Activated CD4-positive, alpha-beta T cell treated with anti-CD3 and anti-CD28 coated beads, Interleukin-2, amount 10 ng/mL, durations not matched to agents 24 days and 14 days (primary cell): Measurements from ENCODE around the gene CHD5. TPM values are rescaled to one million over a fixed set of nuclear protein-coding genes. Genes with fewer than 3 reads are reported as not detected.

Source experiments
- DNase-seq: peaks from one replicate; pipeline ENCODE4 v3.0.0; 2022
- H3K27ac Mint-ChIP-seq: one replicate; pipeline ENCODE4 v1.8.0; 2022; ENCODE audit warnings: mild to moderate bottlenecking, mixed read lengths
- H3K27me3 Mint-ChIP-seq: one replicate; pipeline ENCODE4 v1.8.0; 2022; ENCODE audit warnings: mixed read lengths
- H3K36me3 Mint-ChIP-seq: one replicate; pipeline ENCODE4 v1.8.0; 2022; ENCODE audit warnings: low read depth, mild to moderate bottlenecking, mixed read lengths
- H3K4me1 Mint-ChIP-seq: one replicate; pipeline ENCODE4 v1.8.0; 2021; ENCODE audit warnings: mixed read lengths
- H3K4me3 Mint-ChIP-seq: one replicate; pipeline ENCODE4 v1.8.0; 2022; ENCODE audit warnings: mild to moderate bottlenecking, moderate library complexity, mixed read lengths
- H3K9me3 Mint-ChIP-seq: one replicate; pipeline ENCODE4 v1.8.0; 2021; ENCODE audit warnings: mixed read lengths
- intact Hi-C: fragments of 100-400 bp; cut with micrococcal nuclease; formaldehyde crosslinking; loops from one replicate; pipeline ENCODE4 v1.15.1; 2023
- total RNA-seq: library from RNA; stranded (reverse); gene quantifications from 2 replicates; pipeline ENCODE4 v1.2.3, GENCODE V29; 2022

Gene CHD5
- total RNA-seq, 1 donor from 2014 or later, result 0.63 TPM

DNA sequence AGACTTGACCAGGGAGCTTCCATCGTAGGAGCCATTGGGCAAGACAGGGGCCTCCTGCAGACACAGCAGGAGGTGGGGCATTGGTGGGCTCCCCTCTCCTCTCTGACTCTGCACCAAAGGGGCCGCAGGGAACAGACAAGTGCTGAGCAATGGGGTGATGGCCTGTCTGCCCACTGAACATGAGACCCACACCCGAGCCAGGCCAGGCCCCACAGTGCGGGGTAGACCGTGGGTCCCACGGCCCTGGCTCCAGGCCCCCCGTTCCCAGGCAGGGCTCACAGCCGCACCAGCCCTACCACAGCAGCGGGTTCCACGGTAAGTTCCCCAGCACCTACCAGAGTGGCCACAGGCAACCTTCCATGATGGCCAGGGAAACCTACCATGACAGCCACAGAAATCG lies 45.9 kb downstream of the CHD5 start:
- Mint-ChIP-seq H3K27me3 (peaks cover 2% of the 10 kb centered on the region), H3K9me3 (no peaks in the 10 kb centered on the region), H3K4me1 (no peaks in the 10 kb centered on the region), H3K36me3 (no peaks in the 10 kb centered on the region), H3K27ac (no peak overlapping the region), H3K4me3 (no peak overlapping the region)
- DNase-seq, result no peak
- intact Hi-C loops, result no loop called here

DNA sequence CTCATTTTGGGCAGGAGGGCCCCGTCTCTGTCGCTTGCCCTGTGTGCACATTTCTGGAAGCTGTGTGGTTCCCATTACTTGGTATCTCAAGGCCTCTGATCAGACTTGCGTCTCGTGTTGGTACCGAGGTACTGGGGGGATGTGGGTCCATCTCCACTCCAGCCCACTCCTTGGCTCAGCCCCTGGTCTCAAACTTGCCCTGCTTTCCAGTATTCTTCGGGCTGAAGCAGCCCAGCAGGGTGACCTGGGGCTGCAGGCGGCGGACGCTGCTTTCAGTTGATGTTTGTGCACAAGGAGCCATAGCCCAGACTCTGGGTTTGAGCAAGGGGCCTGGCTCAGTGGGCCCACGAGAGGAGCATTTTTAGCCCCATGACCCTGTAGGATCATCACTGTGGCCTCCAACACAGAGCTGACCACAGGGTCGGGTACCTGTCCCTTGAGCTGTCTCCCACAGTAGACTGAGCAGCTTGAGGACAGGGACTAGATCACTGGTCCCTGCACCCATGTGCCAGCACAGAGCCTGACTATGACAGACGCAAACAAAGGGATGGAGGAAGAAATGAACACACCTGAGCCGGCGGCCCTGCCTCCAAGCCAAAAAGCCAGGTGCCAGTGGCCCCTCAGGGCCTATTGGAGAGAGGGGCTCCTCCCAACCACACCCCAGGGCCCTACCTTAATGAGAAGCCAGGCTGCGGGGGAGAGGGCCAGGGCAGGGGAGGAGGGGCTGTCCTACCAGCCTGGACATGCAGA lies 46.8 kb downstream of the CHD5 start:
- Mint-ChIP-seq H3K4me1 (no peaks in the 10 kb centered on the region), H3K36me3 (no peaks in the 10 kb centered on the region), H3K27me3 (peaks cover 2% of the 10 kb centered on the region), H3K9me3 (no peaks in the 10 kb centered on the region), H3K4me3 (no peak overlapping the region), H3K27ac (no peak overlapping the region)
- intact Hi-C loops, result no loop called here
- DNase-seq, result no peak

GRCh38 chr1:6131561-6131960 lies 48.6 kb downstream of the CHD5 start:
- no peaks in the 10 kb centered on the region for H3K36me3 Mint-ChIP-seq
- no peaks in the 10 kb centered on the region for H3K4me1 Mint-ChIP-seq
- H3K4me3 Mint-ChIP-seq, result no peak overlapping the region
- no peaks in the 10 kb centered on the region for H3K9me3 Mint-ChIP-seq
- H3K27me3 Mint-ChIP-seq, result no peaks in the 10 kb centered on the region
- no peak for DNase-seq
- no peak overlapping the region for H3K27ac Mint-ChIP-seq
- intact Hi-C loops, result no loop called here

DNA sequence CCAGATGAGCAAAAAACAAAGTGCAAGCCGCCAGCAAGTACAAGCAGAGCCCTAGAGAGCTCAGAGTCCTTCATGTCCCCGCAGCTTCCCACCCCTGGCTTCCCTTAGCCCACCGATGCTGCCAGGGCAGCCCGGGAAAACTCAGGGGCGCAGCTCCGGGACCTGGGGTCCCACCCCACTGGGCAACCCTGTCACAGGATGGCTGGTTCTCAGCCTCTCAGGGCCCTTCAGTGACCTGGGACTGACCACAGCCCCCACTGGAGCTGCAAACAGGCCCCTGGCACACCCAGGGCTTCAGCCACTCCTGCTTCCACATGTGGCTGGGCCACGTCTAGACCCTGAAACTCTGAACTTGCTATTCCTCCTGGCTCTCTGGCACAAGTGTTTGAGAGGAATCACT lies 49.5 kb downstream of the CHD5 start:
- no peak overlapping the region for H3K27ac Mint-ChIP-seq
- no peak for DNase-seq
- H3K27me3 Mint-ChIP-seq, result no peaks in the 10 kb centered on the region
- H3K4me3 Mint-ChIP-seq, result no peak overlapping the region
- no peaks in the 10 kb centered on the region for H3K36me3 Mint-ChIP-seq
- no peaks in the 10 kb centered on the region for H3K4me1 Mint-ChIP-seq
- intact Hi-C loops, result no loop called here
- no peaks in the 10 kb centered on the region for H3K9me3 Mint-ChIP-seq

DNA sequence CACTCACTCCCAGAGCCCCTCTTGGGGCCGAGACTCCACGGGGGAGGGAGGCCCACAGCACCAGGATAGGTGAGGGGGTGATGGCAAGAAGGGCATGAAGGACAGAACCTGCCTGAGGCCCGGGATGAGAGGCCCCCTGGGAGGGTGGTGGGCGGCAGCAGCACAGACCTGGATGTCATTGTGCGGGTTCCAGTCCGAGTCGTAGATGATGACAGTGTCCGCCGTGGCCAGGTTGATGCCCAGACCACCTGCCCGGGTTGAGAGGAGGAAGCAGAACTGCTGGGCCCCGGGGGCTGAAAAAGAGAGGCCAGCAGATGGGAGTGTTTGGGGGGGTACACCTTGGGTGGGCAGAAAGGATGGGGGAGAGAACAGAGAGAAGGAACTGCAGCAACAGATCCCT lies 50.1 kb downstream of the CHD5 start:
- no peak overlapping the region for H3K27ac Mint-ChIP-seq
- H3K36me3 Mint-ChIP-seq, result no peaks in the 10 kb centered on the region
- no peak overlapping the region for H3K4me3 Mint-ChIP-seq
- H3K4me1 Mint-ChIP-seq, result no peaks in the 10 kb centered on the region
- DNase-seq, result no peak
- intact Hi-C loops, result no loop called here
- H3K27me3 Mint-ChIP-seq, result no peaks in the 10 kb centered on the region
- no peaks in the 10 kb centered on the region for H3K9me3 Mint-ChIP-seq

DNA sequence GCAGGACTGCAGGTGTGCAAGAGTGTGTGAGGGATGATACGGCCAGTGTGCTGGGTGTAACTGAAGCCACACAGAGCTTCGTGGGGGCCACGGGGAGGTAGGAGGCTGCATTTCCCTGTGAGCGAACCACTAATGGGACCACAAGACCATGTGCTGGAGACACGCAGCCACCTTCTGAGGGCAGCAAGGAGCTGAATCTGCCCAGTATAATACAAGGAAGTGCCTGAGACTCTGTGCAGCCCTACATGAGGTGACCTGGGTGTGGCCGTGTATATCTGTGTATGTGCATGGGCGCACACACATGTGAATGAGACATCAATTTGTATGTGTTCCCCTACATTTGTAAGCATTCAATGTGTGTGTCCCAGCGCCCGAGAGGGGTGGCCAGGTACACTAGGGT lies 50.8 kb downstream of the CHD5 start:
- no peaks in the 10 kb centered on the region for H3K36me3 Mint-ChIP-seq
- H3K27me3 Mint-ChIP-seq, result no peaks in the 10 kb centered on the region
- intact Hi-C loops, result no loop called here

DNA sequence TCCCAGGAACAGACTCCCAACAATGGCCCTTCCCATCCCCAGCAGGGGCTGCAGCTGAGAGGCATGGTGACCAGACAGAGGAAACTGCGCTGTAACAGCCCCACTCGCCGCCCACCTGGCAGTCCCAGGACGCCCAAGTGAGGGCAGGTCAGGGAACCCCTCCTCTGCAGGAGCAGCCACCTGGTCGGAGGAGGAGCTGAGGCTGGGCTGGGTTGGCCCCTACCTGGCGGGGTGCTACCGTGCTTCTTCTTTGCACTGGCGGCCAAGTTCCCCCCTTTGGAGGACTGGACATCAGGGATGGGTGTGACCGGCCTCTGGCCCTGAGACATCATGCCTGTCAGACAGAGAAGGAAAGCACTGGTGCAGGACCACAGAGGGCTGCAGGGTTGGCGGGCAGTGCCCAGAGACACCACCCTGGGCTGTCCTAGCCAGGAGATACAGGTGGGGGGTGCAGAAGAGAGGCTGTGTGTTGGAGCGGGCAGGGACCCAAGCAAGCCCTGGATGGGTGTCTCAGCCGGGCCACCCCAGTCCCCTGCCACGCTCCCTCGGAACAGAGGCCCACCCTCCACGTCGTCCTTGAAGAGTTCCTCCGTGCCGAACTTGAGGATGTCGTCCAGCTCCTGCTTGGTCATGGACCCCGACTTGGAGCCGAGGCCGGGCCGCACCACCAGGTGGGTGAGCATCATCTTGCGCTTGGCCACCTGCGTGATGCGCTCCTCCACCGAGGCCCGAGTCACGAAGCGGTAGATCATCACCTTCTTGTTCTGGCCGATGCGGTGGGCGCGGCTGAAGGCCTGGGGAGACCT lies 51.6 kb downstream of the CHD5 start:
- Mint-ChIP-seq H3K4me1 (no peaks in the 10 kb centered on the region), H3K27ac (no peak overlapping the region), H3K9me3 (no peaks in the 10 kb centered on the region), H3K27me3 (no peaks in the 10 kb centered on the region), H3K4me3 (no peak overlapping the region), H3K36me3 (no peaks in the 10 kb centered on the region)
- no peak for DNase-seq
- intact Hi-C loops, result no loop called here

More for the DNA sequence above, 50.8 kb downstream of the CHD5 start:
- Mint-ChIP-seq H3K4me3 (no peak overlapping the region), H3K9me3 (no peaks in the 10 kb centered on the region), H3K4me1 (no peaks in the 10 kb centered on the region), H3K27ac (no peak overlapping the region)
- DNase-seq, result no peak

- no peaks in the 10 kb centered on the region for H3K9me3 Mint-ChIP-seq
- H3K36me3 Mint-ChIP-seq, result no peaks in the 10 kb centered on the region
- H3K27ac Mint-ChIP-seq, result no peak overlapping the region
- no peaks in the 10 kb centered on the region for H3K27me3 Mint-ChIP-seq
- no peaks in the 10 kb centered on the region for H3K4me1 Mint-ChIP-seq
- DNase-seq, result peak; percentile 90
- intact Hi-C loops, result loop anchor here (2.0 kb wide), 1 partner anchor 21 kb away; no protein-coding TSS in a partner anchor
- H3K4me3 Mint-ChIP-seq, result no peak overlapping the region
Observed at GRCh38 chr1:6127587-6128163, 52.4 kb downstream of the CHD5 start.

DNA sequence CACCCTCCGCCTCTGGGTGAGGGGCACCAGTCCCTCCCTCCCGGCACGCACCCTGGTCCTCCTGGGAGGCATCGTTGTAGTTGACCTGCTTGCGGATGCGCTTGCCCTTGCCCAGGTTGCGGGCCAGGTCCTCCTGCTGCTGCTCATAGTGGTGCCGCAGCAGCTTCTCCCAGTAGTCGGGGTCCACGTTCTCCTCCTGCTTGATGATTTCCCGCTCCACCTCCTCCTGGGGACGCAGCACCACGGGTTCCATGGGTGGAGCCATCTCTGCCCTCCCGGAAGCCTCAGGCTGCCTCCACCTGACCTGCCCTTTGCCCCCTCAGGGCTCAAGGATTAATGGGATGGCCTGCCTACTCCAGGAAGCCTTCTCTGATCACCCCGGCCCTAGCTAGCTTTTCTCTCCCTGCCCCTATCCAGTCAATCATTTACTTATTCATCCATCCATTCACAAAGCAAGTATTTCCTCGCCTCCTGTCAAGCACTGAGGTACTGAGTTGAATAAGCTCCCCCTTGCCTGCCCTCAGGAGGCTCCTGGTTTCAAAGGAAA lies 53.5 kb downstream of the CHD5 start:
- H3K9me3 Mint-ChIP-seq, result no peaks in the 10 kb centered on the region
- no peak overlapping the region for H3K27ac Mint-ChIP-seq
- intact Hi-C loops, result loop anchor here (2.0 kb wide), 1 partner anchor 22 kb away; no protein-coding TSS in a partner anchor
- H3K27me3 Mint-ChIP-seq, result no peaks in the 10 kb centered on the region
- no peaks in the 10 kb centered on the region for H3K4me1 Mint-ChIP-seq
- DNase-seq, result no peak
- no peaks in the 10 kb centered on the region for H3K36me3 Mint-ChIP-seq
- H3K4me3 Mint-ChIP-seq, result no peak overlapping the region

DNA sequence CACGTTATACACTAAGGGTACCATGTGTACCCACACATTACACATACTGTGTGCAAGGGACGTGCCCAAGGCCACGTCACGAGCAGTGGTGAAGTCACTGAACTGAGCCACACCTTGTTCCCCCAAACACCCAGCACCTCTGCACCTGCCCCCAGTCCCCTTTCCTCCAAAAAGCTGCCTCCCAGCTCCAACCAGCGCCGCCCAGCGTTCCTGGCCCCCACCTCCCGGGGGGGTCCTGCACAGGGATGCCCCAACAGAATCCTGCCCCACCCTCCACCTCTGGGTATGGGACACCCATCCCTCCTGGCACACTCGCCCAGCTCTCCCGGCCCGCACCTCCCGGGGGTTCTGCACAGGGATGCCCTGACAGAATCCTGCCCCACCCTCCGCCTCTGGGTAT lies 54.1 kb downstream of the CHD5 start:
- intact Hi-C loops, result loop anchor here (2.0 kb wide), 1 partner anchor 23 kb away; no protein-coding TSS in a partner anchor

GRCh38 chr1:6125366-6125765 lies 54.8 kb downstream of the CHD5 start:
- H3K4me3 Mint-ChIP-seq, result no peak overlapping the region
- H3K4me1 Mint-ChIP-seq, result no peaks in the 10 kb centered on the region
- no peaks in the 10 kb centered on the region for H3K36me3 Mint-ChIP-seq
- H3K27me3 Mint-ChIP-seq, result no peaks in the 10 kb centered on the region
- intact Hi-C loops, result no loop called here
- no peaks in the 10 kb centered on the region for H3K9me3 Mint-ChIP-seq
- no peak for DNase-seq
- no peak overlapping the region for H3K27ac Mint-ChIP-seq

More for the DNA sequence above, 54.1 kb downstream of the CHD5 start:
- Mint-ChIP-seq H3K27ac (no peak overlapping the region), H3K4me3 (no peak overlapping the region), H3K27me3 (no peaks in the 10 kb centered on the region), H3K4me1 (no peaks in the 10 kb centered on the region), H3K9me3 (no peaks in the 10 kb centered on the region), H3K36me3 (no peaks in the 10 kb centered on the region)
- DNase-seq, result no peak

GRCh38 chr1:6124746-6125365 lies 55.3 kb downstream of the CHD5 start:
- Mint-ChIP-seq H3K27ac (no peak overlapping the region), H3K9me3 (no peaks in the 10 kb centered on the region), H3K27me3 (no peaks in the 10 kb centered on the region), H3K4me1 (no peaks in the 10 kb centered on the region), H3K4me3 (no peak overlapping the region), H3K36me3 (no peaks in the 10 kb centered on the region)
- intact Hi-C loops, result no loop called here
- DNase-seq, result no peak

DNA sequence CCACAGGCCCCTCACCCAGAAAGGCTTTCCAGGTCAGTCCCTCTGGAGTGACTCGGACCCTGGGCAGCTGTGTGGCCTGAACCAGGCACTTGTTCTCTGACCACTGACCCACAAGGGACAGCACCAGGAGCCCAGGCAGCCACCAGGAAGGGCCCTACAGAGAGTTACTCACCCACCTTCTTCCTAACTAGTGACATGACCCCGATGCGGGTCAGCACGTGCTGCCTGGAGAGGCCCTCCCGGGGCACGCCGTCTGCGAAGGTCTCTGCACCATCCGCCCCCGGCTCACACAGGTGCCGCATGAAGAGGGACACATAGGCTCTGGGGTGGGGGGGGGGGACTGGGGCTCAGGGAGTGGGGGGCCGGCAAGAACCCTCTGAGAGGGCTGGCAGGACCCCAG lies 55.8 kb downstream of the CHD5 start:
- intact Hi-C loops, result no loop called here
- Mint-ChIP-seq H3K27me3 (no peaks in the 10 kb centered on the region), H3K4me3 (no peak overlapping the region), H3K9me3 (no peaks in the 10 kb centered on the region), H3K36me3 (no peaks in the 10 kb centered on the region), H3K4me1 (no peaks in the 10 kb centered on the region), H3K27ac (no peak overlapping the region)
- DNase-seq, result no peak
